D341Med (cell line): ENCODE results near the gene COL25A1.

Source experiments
- DNase-seq: peaks from one replicate; pipeline ENCODE4 v3.0.0; 2012; ENCODE audit warnings: low spot score

Gene COL25A1

GRCh38 chr4:109302361-109303139, at the start of gene COL25A1:
Gene COL25A1, minus strand, starts transcription at chr4:109302658.
- peak; percentile 66 for DNase-seq

DNA sequence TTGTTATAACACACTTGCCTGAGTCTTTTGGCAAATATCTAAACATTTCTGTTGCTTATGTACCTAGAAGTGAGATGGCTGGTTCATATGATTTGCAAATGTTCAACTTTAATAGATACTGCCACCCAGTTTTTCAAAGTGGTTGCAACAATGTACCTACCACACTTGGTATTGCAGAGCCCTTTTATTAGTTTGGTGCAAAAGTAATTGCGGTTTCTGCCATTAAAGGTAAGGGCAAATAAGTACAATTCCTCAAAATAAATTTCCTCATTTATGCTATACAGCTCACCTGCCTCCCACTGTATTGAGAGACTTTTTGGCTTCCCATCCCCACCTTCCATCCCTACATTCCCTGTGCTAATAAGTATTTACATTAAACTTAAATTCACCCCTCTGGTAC, 47.7 kb upstream of the COL25A1 start:
- no peak for DNase-seq

- DNase-seq, result no peak
These were observed 32.0 kb upstream of the COL25A1 start for GRCh38 chr4:109334129-109335105.

DNA sequence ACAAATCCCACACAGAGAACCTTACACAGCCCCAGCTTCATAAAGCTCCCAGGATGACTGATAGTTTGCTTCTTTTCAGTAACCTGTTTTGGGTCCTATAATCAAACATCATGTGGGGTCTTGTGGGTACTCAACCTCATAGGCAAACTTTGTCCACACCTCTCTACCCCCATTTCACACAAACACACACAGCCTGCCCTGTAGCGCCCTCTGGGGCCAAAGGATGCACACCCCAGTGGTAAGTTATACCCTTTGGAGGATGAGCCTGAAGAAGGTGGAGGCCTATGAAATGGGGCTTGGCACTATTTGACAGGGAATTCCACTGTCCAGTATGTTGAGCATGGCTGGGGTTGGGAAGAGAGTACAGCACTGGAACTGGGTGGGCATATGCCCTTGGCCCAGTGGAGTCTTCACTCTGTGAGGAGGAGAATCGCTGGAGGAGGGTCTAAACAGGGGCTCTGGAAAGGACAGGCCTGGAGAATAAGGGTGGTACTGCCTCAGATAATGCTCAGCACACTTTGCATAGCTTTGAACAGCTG, 30.5 kb upstream of the COL25A1 start:
- DNase-seq, result peak; percentile 25

GRCh38 chr4:109327641-109328040, 25.2 kb upstream of the COL25A1 start:
- DNase-seq, result no peak

DNA sequence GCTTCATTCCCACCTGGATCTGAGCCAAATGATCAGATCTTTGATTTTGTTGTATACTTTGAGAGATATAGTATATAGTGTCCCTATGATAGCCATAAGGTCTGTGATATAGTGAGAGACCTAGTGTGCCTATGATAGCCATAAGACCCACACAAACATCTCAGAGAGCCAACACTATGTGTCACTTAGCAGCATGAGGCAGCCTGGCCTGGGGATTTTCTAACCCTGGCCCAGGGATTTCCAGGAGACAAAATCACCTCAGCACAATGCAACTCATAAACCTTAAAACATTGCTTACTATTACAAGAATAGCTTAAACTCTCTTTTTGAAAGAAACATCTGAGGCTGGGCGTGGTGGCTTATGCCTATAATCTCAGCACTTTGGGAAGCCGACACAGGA, 23.2 kb upstream of the COL25A1 start:
- DNase-seq, result no peak

- DNase-seq, result no peak
These were observed 20.9 kb upstream of the COL25A1 start for GRCh38 chr4:109323348-109323747.

- no peak for DNase-seq
These were observed 18.8 kb upstream of the COL25A1 start for GRCh38 chr4:109321232-109321631.

DNA sequence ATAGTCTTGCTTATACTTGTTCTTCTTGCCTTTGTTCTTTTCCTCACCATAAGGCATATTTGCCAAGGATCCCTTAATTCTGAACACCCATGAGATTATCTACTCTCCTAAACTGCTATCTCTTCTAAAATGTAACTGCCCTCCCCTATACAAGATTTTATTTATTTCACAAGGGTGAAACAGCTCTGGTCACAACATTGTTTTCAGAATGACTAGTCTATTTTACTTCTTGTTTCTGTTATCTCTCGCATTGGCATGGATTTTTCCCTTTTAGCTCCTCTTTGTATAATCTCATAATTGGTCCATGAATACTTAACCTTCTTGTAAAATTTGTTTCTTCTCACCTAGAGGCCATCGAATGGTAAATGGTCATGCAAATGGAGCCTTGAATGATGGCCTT, 17.2 kb upstream of the COL25A1 start:
- DNase-seq, result no peak

- no peak for DNase-seq
These were observed 16.7 kb upstream of the COL25A1 start for GRCh38 chr4:109319156-109319555.

- no peak for DNase-seq
These were observed 13.4 kb upstream of the COL25A1 start for GRCh38 chr4:109315818-109316217.

GRCh38 chr4:109315341-109315740, 12.9 kb upstream of the COL25A1 start:
- DNase-seq, result no peak

- no peak for DNase-seq
These were observed 11.0 kb upstream of the COL25A1 start for GRCh38 chr4:109313168-109314133.

- DNase-seq, result no peak
These were observed 660 bp upstream of the COL25A1 start for GRCh38 chr4:109303140-109303496.

- peak; percentile 30 for DNase-seq
These were observed 652 bp downstream of the COL25A1 start for GRCh38 chr4:109301651-109302360.

- DNase-seq, result peak; percentile 38
These were observed 4.0 kb downstream of the COL25A1 start for GRCh38 chr4:109298279-109299010.

DNA sequence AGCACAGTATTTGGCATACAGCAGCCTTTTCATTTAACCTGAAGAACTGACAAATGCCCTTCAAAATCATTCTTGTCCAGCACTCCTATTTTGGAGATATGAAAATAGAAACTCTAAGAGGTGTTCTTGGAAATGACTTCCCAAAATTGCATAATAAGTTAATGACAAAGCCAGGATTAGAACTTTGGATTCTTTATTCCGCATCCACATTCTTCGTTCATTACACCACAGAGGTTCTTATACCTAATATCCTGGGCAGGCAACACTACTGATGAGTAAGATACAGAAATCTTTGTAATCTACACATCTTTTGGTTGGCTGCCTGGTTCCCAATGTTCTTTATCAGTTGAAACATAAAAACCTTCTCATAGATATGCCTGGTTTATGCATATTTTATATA, 5.9 kb downstream of the COL25A1 start:
- no peak for DNase-seq

- DNase-seq, result no peak
These were observed 7.4 kb downstream of the COL25A1 start for GRCh38 chr4:109295081-109295480.

DNA sequence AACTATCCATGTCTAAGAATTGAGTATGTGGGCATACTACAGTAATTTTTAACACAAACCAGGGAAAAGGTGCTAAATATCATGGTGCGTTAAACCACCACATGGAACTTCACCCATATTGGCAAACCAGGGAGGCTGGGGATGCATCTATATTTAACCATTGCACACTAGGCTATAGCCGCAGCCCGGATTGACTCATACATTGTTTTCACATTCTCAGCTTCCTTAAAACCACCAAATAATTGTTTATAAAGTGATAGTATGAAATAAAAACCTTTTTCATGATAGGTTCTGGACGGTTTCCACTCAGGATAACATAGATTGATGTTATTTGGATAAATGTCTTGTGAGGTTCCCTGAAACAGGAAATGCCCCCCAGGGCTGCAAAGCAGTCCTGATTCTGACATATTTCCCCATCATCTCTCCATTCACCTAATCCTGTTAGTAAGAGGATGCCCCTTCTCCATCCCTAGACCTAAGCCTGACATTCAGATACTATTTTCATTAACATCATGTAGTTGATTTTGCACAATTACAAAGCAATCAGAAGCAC, 7.9 kb downstream of the COL25A1 start:
- no peak for DNase-seq

- DNase-seq, result peak; percentile 60
These were observed 8.5 kb downstream of the COL25A1 start for GRCh38 chr4:109294006-109294405.
